GM12875 (cell line): Measurements from ENCODE around the gene CPD.

ENCODE experiments used
- H3K4me3 ChIP-seq: one replicate; pipeline ENCODE4 v1.5.1; 2011; ENCODE audit warnings: low read depth, low read length, control low read depth
- TF ChIP-seq, protein P1 (sequence below): IDR thresholded peaks from 2 replicates; pipeline ENCODE4 v1.5.1; 2011; ENCODE audit warnings: low read depth, mild to moderate bottlenecking, control low read depth, inconsistent platforms, low read length, moderate library complexity, borderline replicate concordance; ENCODE audit not compliant: insufficient read depth

The CPD gene

DNA sequence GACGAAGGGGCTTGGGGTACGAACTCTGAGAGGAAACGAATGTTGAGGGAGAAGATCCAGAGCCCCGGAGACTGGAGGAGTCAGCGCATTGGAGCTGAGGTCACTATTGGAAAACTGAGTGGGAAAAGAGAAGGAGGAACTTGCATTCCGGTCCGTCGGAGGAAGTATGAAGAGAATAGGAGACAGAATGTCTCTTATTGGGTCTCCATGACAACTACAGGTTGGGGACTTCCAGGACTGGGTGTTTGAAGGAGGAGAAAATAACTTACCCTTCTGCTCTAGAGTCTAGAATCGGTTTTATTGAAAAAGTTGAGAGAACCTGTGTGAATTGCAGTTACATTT is 99.0 kb downstream of the CPD start:
- TF ChIP-seq, protein P1, sequence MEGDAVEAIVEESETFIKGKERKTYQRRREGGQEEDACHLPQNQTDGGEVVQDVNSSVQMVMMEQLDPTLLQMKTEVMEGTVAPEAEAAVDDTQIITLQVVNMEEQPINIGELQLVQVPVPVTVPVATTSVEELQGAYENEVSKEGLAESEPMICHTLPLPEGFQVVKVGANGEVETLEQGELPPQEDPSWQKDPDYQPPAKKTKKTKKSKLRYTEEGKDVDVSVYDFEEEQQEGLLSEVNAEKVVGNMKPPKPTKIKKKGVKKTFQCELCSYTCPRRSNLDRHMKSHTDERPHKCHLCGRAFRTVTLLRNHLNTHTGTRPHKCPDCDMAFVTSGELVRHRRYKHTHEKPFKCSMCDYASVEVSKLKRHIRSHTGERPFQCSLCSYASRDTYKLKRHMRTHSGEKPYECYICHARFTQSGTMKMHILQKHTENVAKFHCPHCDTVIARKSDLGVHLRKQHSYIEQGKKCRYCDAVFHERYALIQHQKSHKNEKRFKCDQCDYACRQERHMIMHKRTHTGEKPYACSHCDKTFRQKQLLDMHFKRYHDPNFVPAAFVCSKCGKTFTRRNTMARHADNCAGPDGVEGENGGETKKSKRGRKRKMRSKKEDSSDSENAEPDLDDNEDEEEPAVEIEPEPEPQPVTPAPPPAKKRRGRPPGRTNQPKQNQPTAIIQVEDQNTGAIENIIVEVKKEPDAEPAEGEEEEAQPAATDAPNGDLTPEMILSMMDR, result no peak
- H3K4me3 ChIP-seq, result peak overlapping the region; percentile 97

DNA sequence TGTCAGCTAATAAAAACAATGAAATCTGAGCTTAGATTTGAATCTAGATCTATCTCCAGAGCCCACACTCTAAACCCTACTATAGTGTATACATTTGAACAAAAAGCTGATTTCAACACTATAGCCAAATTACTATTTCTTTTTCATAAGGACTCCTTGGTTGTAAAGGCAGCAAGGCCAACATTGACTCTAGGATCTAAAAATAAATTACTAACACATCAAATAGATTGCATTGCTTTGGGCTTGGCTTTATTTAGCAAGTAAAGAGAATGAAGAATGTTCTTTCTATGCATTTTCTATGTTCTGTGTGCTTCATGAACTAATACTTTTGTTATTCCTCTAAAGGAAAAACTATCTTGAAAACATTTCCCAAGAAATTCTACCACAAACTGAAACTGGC is 103.8 kb downstream of the CPD start:
- TF ChIP-seq, protein P1, result no peak

DNA sequence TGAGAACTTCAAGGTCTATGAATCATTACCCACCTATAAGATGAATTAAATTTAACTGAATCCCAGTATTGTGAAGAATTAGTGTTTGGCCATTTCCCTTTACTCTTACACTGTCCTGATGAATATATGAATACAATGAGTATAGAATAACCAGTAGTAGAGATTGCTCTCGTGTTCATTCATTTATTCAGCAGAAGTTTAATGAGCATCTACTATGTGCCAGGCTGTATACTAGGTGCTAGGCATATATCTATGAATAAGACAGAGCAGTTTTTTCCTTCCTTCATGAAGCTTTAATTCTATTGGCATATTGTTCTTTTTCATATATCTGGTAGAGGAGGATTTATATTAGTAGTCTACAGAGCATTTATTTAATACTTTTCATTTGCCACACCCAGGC is 104.4 kb downstream of the CPD start:
- no peak overlapping the region for H3K4me3 ChIP-seq
- TF ChIP-seq, protein P1, result no peak

More for the DNA sequence above, 103.8 kb downstream of the CPD start:
- no peak overlapping the region for H3K4me3 ChIP-seq

DNA sequence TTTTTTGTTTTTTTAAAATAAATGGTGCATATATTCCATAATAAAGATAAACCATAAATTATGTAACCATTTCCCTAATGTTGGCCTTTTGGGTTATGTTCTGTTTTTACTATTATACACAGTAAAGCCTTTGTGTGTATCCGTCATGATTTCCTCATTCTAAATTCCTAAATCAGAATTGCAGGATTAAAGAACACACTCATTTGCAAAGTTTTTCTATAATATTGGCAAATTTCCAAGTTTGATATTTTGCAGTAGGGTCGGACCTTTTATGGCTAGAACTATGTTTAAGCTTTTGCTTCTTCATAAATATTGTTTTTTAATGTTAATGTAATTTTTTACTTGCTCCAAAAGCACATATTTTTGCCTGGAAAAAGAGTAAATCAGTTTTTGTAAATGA is 115.1 kb downstream of the CPD start:
- H3K4me3 ChIP-seq, result no peak overlapping the region
- TF ChIP-seq, protein P1, result no peak

DNA sequence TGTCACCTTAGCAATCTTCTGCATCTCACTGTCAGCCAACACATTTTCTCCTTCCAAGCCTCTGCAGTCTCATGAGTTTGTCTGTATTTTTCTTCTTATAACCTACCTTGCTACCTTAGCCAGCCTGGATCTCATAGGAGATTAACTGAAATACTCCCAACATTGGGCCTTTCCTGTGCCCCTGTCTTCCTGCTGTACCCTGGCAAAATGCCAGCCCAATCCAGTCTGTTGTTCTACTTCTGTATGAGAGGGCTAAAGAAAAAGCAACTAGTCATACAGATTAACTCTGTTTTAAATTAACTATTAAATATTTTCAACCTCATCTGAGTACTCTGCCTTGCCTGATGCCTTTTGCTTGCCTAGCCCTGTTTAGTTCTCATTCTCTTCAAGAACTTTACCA is 116.9 kb downstream of the CPD start:
- H3K4me3 ChIP-seq, result no peak overlapping the region
- TF ChIP-seq, protein P1, result no peak

DNA sequence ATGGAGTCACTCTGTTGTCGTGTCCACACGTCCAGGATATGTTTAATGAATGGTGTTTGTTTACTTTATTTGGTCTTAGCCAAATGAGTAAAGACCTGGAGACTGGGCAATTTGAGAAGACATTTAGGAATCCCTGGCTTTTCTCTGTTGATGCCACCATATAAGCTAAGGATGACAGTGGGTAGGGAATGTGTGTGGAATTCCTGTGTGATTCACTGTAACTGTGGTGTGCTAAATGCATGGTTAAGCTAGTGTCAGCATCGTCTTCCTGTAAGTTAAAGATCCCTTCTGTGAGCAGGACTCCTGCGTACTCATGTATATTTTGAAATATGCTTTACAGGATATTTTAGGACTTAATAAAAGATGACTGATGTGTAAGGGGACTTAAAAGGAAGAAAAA is 124.8 kb downstream of the CPD start:
- TF ChIP-seq, protein P1, result no peak
- no peak overlapping the region for H3K4me3 ChIP-seq

GRCh38 chr17:30505868-30506417 is 127.2 kb downstream of the CPD start:
- H3K4me3 ChIP-seq, result no peak overlapping the region

More at GRCh38 chr17:30505868-30506417, 127.2 kb downstream of the CPD start:
- TF ChIP-seq, protein P1, result no peak
